GM18526 (cell line): ENCODE results near the gene INPP5F.

Source experiments
- POLR2A ChIP-seq: IDR thresholded peaks from 3 replicates; pipeline ENCODE4 v1.6.1; 2011; ENCODE audit not compliant: insufficient read length; ENCODE audit errors: extremely low read depth

The INPP5F gene

DNA sequence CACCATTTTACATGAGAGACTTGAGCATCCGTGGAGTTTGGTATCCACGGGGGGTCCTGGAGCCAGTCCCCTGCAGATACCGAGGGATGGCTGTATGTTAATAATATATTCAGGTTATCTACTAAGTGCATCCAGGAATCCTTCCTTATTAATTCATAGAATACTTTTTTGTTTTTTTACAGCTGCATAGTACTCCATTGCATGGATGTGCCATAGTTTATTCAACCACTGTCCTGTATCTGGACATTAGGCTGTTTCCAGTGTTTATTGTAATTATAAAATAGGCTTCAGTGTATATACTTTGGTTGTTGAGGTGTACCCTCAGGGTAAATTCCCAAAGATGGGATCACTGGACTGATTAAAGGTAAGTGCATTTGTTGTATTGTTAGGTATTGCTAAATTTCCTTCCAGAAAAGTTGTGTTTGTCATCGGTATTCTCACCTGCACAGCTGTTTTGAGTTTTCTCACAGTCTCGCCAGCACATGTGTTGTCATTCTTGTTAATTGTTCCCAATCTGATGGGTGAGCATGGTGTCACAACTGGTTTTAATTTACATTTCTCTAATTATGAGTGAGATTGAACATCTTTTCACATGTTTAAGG is 55.1 kb downstream of the INPP5F start:
- TF ChIP-seq POLR2A: no peak

DNA sequence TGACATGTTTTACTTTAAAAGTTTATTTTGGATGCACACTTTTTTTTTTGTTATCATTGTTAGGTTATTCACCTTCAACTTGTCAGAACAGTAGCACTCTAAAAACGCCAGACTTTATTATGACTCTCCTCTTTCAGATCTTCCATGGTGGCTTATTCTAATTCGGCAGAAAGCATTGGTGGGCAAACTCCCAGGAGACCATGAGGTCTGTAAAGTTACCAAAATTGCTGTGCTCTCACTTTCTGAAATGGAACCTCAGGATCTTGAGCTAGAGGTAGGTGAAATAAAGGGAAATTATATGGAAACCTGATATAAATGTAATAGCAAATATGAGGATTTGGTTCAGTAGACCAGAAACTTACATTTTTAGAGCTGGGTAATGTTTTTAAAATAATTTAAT is 55.6 kb downstream of the INPP5F start:
- no peak for TF ChIP-seq POLR2A

- no peak for TF ChIP-seq POLR2A
These were observed 57.3 kb downstream of the INPP5F start for GRCh38 chr10:119782981-119783664.

- no peak for TF ChIP-seq POLR2A
These were observed 57.8 kb downstream of the INPP5F start for GRCh38 chr10:119783665-119784027.

GRCh38 chr10:119784340-119785067 is 58.7 kb downstream of the INPP5F start:
- TF ChIP-seq POLR2A: no peak

- no peak for TF ChIP-seq POLR2A
These were observed 60.4 kb downstream of the INPP5F start for GRCh38 chr10:119786117-119786769.

GRCh38 chr10:119796039-119796438 is 70.2 kb downstream of the INPP5F start:
- no peak for TF ChIP-seq POLR2A

GRCh38 chr10:119801176-119801575 is 75.3 kb downstream of the INPP5F start:
- TF ChIP-seq POLR2A: no peak

- no peak for TF ChIP-seq POLR2A
These were observed 76.2 kb downstream of the INPP5F start for GRCh38 chr10:119801998-119802538.

GRCh38 chr10:119803264-119803663 is 77.4 kb downstream of the INPP5F start:
- TF ChIP-seq POLR2A: no peak

- no peak for TF ChIP-seq POLR2A
These were observed 79.9 kb downstream of the INPP5F start for GRCh38 chr10:119805702-119806230.

- no peak for TF ChIP-seq POLR2A
These were observed 80.7 kb downstream of the INPP5F start for GRCh38 chr10:119806334-119807130.

DNA sequence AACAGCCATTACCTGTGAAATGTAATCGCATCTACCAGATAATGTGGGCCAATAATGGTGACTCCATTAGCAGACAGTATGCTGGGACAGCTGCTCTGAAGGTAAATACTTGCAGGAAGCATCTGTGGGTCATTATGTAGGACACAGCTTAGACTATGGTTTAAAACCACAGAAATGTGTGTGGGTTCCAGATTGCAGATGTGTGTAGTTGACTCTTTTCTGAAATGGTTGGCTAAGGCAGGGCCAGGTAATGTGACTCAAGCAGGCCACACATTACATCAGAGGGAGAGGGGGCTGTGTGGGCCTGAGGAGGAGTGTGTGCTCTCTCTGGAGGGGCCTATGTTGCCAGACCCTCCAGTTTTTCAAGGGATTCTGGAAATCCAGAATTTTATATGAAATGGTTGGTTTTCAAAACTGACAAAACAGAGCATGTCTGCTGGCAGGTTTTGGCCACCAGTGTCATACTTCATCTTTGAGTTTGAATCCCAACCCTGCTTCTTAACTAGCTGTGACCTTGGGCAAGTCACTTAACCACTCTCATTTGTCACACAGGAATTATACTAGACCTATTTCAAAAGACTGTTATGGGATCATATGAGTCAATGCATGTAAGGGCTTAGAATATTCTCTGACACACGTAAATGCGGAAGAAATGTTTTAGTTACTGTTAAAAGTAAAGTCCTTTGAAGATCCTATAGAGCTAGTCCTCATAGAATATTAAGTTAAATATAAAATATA is 82.3 kb downstream of the INPP5F start:
- TF ChIP-seq POLR2A: no peak

DNA sequence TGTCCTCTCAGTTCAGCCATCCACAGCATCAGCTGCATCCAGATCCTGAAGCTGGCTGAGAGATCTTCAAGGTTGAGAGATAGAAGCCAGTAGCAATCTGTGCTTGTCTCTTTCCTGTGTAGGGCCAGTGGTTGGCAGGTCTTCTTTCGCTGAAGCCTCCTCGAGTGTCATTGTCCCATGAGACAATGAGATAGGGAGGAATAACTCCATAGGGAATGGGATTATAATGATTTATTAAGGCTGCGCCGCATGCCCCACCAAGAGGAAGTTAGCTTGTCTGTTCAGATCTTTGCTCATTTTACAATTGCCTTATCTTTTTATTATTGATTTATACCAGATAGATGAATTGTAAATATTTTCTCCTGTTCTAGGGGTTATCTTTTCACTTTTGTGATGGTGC is 85.3 kb downstream of the INPP5F start:
- TF ChIP-seq POLR2A: no peak
